Liver (tissue), 9 donors: Measurements from ENCODE around the gene NMNAT1. TPM values are rescaled to one million over a fixed set of nuclear protein-coding genes. Genes with fewer than 3 reads are reported as not detected.

Experiments used
- DNase-seq: peaks from one replicate; pipeline ENCODE4 v3.0.0-alpha.2; 2017; ENCODE audit warnings: low spot score
- H3K27ac ChIP-seq, 2 donors: one replicate each; pipeline ENCODE4 v1.7.0; 2013; ENCODE audit warnings: inconsistent platforms in 2 of 2, low read length in 2 of 2, control low read depth in 1 of 2, low read depth in 1 of 2, mild to moderate bottlenecking in 1 of 2
- H3K27me3 ChIP-seq, 4 donors: one replicate each; pipeline versions ENCODE4 v1.6.1 to v1.7.0; 2013; ENCODE audit warnings: low read length in 3 of 4, inconsistent platforms in 1 of 4, mild to moderate bottlenecking in 1 of 4, moderate library complexity in 1 of 4; ENCODE audit not compliant: control insufficient read depth in 4 of 4, insufficient read depth in 4 of 4
- H3K36me3 ChIP-seq, 4 donors: one replicate each; pipeline versions ENCODE4 v1.6.1 to v1.7.0; 2013; ENCODE audit warnings: low read length in 3 of 4, mild to moderate bottlenecking in 3 of 4, low read depth in 1 of 4, moderate library complexity in 1 of 4; ENCODE audit not compliant: control insufficient read depth in 4 of 4, insufficient read depth in 3 of 4
- H3K4me1 ChIP-seq, 4 donors: one replicate each; pipeline versions ENCODE4 v1.6.1 to v1.7.0; 2013; ENCODE audit warnings: low read length in 3 of 4, mild to moderate bottlenecking in 3 of 4, moderate library complexity in 1 of 4; ENCODE audit not compliant: control insufficient read depth in 4 of 4, insufficient read depth in 4 of 4
- H3K4me3 ChIP-seq, 3 donors: one replicate each; pipeline versions ENCODE4 v1.6.1 to v1.7.0; 2013; ENCODE audit warnings: low read length in 3 of 3, control low read depth in 1 of 3, low read depth in 1 of 3, mild to moderate bottlenecking in 1 of 3
- H3K9ac ChIP-seq, 2 donors: one replicate each; pipeline ENCODE4 v1.7.0; 2013; ENCODE audit warnings: low read length in 2 of 2, mild to moderate bottlenecking in 2 of 2, moderate library complexity in 2 of 2, control low read depth in 1 of 2, low read depth in 1 of 2
- H3K9me3 ChIP-seq, 4 donors: one replicate each; pipeline versions ENCODE4 v1.6.1 to v1.7.0; 2013; ENCODE audit warnings: low read length in 3 of 4; ENCODE audit not compliant: control insufficient read depth in 4 of 4
- EGR1 ChIP-seq, 2 donors: IDR thresholded peaks; 2 replicates each; pipeline ENCODE4 v1.6.1; 2016 to 2018; ENCODE audit warnings: antibody characterized with exemption in 2 of 2, low read depth in 2 of 2
- FOXA1 ChIP-seq: IDR thresholded peaks from 2 replicates; pipeline ENCODE4 v1.6.1; 2016; ENCODE audit warnings: antibody characterized with exemption
- FOXA2 ChIP-seq: IDR thresholded peaks from 2 replicates; pipeline ENCODE4 v1.6.1; 2016; ENCODE audit warnings: antibody characterized with exemption
- GABPA ChIP-seq, 2 donors: IDR thresholded peaks in 1 of 2; conservative IDR thresholded peaks in 1 of 2; 2 replicates each; pipeline ENCODE4 v1.6.1; 2016; ENCODE audit warnings: antibody characterized with exemption in 2 of 2, mild to moderate bottlenecking in 1 of 2, moderate library complexity in 1 of 2
- HNF4A ChIP-seq, 2 donors: conservative IDR thresholded peaks; 2 replicates each; pipeline ENCODE4 v1.6.1; 2016; ENCODE audit warnings: antibody characterized with exemption in 2 of 2, mild to moderate bottlenecking in 2 of 2
- JUND ChIP-seq, 2 donors: IDR thresholded peaks; 2 replicates each; pipeline ENCODE4 v1.6.1; 2016; ENCODE audit warnings: antibody characterized with exemption in 2 of 2
- NR2F2 ChIP-seq: IDR thresholded peaks from 2 replicates; pipeline ENCODE4 v1.6.1; 2016; ENCODE audit warnings: antibody characterized with exemption
- RXRA ChIP-seq, 2 donors: IDR thresholded peaks; 2 replicates each; pipeline ENCODE4 v1.6.1; 2017 to 2018; ENCODE audit warnings: antibody characterized with exemption in 2 of 2, mild to moderate bottlenecking in 1 of 2
- SP1 ChIP-seq: IDR thresholded peaks from 2 replicates; pipeline ENCODE4 v1.6.1; 2018; ENCODE audit warnings: antibody characterized with exemption, mild to moderate bottlenecking
- TAF1 ChIP-seq: conservative IDR thresholded peaks from 2 replicates; pipeline ENCODE4 v1.6.1; 2016; ENCODE audit warnings: antibody characterized with exemption, mild to moderate bottlenecking
- YY1 ChIP-seq: IDR thresholded peaks from 2 replicates; pipeline ENCODE4 v1.6.1; 2016; ENCODE audit warnings: antibody characterized with exemption, mild to moderate bottlenecking
- WGBS: extraction: QIAGEN DNeasy Blood & Tissue Kit; methylation state at CpG from one replicate; pipeline ENCODE4 v1.1.7; 2013; 5-methylcytosine and 5-hydroxymethylcytosine counted together
- polyA plus RNA-seq, 2 donors: library from polyadenylated mRNA; stranded (reverse) in 1 of 2; unstranded in 1 of 2; fragments of 200-250 nt in 1 of 2; fragments of >200 nt in 1 of 2; fragmentation: Nextera tagmentation in 1 of 2; extraction: Ambion mirVana in 1 of 2; gene quantifications; one replicate each; pipeline versions ENCODE4 v1.2.1 to v1.2.3, GENCODE V29; 2013 to 2015
- total RNA-seq, 2 donors: library from RNA; depleted of rRNA; stranded (reverse); fragments of >200 nt; gene quantifications; one replicate each; pipeline ENCODE4 v1.2.3, GENCODE V29; 2014
- TF ChIP-seq, protein P1 (sequence below): fragments of 150-350 bp; IDR thresholded peaks from 2 replicates; pipeline ENCODE4 v1.5.1; 2017; ENCODE audit warnings: improper control_type of control experiment, low read depth, low read length; ENCODE audit not compliant: missing input control
- TF ChIP-seq, protein P2 (sequence below): IDR thresholded peaks from 2 replicates; pipeline ENCODE4 v1.6.1; 2016; ENCODE audit warnings: antibody characterized with exemption
- TF ChIP-seq, protein P3 (sequence below): IDR thresholded peaks from 2 replicates; pipeline ENCODE4 v1.6.1; 2016; ENCODE audit warnings: antibody characterized with exemption, mild to moderate bottlenecking
- TF ChIP-seq, protein P4 (sequence below): IDR thresholded peaks from 2 replicates; pipeline ENCODE4 v1.6.1; 2016; ENCODE audit warnings: antibody characterized with exemption
- donor health status: healthy.
- donor health status: healthy.
- donor health status: healthy.
- donor health status: healthy.
- donor health status: healthy.

The NMNAT1 gene
- total and polyA plus RNA-seq, 4 donors, result 5.2 to 7.4 (median 5.6) TPM

DNA sequence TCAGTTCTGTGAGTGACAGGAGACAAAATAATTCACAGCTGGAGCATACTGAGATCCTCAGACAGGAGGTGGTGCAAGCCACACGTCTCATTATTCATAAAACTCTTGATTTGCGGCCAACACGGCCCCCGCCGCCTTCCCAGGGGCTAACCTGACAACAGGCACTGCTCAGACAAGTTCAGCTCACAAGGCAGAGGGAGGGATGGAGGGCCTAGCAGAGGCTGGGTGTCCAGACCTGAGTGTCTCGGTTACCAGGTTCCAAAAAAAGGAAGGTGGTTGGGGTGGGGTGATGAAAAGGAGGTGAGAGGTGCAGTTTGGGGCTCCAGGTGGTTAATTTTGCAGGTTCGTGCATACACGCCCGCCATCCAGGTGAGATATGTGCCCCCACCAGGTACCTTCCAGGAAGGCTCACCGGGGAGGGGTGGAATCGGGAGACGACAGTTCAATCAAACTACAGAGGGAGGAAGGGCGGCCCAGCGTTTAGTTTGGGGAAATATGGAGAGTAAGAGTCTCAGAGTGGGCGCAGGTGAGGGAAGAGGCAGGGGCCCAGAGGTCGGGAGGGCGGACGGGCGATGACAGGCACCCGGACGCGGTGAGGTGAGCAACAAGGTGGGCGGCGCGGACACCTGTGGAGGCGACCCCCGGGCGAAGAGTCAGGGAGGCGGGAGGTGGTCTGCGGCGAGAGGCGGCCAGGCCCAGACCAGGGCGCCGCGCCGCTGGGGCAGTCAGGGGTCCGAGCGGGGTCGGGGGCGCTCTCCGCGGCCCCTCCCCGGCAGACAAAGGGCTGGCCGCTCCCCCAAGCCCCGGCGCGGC, 33.8 kb upstream of the NMNAT1 start:
- WGBS, result 2% methylated on average over 47 of the region's 47 CpGs
- no peaks in the 10 kb centered on the region for H3K27me3 ChIP-seq
- DNase-seq, result peak; percentile 38
- TF ChIP-seq GABPA (IDR thresholded peaks at IDR 0.05 in 1 of 2, conservative IDR thresholded peaks at IDR 0.05 in 1 of 2) (no peak), RXRA (IDR thresholded peaks at IDR 0.05) (no peak), NR2F2 (no peak), FOXA1 (no peak), YY1 (no peak), FOXA2 (no peak), HNF4A (conservative IDR thresholded peaks at IDR 0.05) (no peak), EGR1 (IDR thresholded peaks at IDR 0.05; ENCODE audit: low read depth in 2 of 2) (no peak), JUND (IDR thresholded peaks at IDR 0.05) (no peak), TAF1 (no peak), SP1 (no peak)
- TF ChIP-seq, protein P1, sequence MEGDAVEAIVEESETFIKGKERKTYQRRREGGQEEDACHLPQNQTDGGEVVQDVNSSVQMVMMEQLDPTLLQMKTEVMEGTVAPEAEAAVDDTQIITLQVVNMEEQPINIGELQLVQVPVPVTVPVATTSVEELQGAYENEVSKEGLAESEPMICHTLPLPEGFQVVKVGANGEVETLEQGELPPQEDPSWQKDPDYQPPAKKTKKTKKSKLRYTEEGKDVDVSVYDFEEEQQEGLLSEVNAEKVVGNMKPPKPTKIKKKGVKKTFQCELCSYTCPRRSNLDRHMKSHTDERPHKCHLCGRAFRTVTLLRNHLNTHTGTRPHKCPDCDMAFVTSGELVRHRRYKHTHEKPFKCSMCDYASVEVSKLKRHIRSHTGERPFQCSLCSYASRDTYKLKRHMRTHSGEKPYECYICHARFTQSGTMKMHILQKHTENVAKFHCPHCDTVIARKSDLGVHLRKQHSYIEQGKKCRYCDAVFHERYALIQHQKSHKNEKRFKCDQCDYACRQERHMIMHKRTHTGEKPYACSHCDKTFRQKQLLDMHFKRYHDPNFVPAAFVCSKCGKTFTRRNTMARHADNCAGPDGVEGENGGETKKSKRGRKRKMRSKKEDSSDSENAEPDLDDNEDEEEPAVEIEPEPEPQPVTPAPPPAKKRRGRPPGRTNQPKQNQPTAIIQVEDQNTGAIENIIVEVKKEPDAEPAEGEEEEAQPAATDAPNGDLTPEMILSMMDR, result no peak
- TF ChIP-seq, protein P2, sequence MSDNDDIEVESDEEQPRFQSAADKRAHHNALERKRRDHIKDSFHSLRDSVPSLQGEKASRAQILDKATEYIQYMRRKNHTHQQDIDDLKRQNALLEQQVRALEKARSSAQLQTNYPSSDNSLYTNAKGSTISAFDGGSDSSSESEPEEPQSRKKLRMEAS, result no peak
- TF ChIP-seq, protein P3, sequence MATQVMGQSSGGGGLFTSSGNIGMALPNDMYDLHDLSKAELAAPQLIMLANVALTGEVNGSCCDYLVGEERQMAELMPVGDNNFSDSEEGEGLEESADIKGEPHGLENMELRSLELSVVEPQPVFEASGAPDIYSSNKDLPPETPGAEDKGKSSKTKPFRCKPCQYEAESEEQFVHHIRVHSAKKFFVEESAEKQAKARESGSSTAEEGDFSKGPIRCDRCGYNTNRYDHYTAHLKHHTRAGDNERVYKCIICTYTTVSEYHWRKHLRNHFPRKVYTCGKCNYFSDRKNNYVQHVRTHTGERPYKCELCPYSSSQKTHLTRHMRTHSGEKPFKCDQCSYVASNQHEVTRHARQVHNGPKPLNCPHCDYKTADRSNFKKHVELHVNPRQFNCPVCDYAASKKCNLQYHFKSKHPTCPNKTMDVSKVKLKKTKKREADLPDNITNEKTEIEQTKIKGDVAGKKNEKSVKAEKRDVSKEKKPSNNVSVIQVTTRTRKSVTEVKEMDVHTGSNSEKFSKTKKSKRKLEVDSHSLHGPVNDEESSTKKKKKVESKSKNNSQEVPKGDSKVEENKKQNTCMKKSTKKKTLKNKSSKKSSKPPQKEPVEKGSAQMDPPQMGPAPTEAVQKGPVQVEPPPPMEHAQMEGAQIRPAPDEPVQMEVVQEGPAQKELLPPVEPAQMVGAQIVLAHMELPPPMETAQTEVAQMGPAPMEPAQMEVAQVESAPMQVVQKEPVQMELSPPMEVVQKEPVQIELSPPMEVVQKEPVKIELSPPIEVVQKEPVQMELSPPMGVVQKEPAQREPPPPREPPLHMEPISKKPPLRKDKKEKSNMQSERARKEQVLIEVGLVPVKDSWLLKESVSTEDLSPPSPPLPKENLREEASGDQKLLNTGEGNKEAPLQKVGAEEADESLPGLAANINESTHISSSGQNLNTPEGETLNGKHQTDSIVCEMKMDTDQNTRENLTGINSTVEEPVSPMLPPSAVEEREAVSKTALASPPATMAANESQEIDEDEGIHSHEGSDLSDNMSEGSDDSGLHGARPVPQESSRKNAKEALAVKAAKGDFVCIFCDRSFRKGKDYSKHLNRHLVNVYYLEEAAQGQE, result no peak
- TF ChIP-seq, protein P4, sequence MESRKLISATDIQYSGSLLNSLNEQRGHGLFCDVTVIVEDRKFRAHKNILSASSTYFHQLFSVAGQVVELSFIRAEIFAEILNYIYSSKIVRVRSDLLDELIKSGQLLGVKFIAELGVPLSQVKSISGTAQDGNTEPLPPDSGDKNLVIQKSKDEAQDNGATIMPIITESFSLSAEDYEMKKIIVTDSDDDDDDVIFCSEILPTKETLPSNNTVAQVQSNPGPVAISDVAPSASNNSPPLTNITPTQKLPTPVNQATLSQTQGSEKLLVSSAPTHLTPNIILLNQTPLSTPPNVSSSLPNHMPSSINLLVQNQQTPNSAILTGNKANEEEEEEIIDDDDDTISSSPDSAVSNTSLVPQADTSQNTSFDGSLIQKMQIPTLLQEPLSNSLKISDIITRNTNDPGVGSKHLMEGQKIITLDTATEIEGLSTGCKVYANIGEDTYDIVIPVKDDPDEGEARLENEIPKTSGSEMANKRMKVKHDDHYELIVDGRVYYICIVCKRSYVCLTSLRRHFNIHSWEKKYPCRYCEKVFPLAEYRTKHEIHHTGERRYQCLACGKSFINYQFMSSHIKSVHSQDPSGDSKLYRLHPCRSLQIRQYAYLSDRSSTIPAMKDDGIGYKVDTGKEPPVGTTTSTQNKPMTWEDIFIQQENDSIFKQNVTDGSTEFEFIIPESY, result no peak
- H3K4me3 ChIP-seq, result peak overlapping the region; percentile 38 to 97 (median 65)
- peaks cover 3 to 29% (median 16%) of the 10 kb centered on the region in 4 donors for H3K4me1 ChIP-seq
- H3K27ac ChIP-seq, result peak overlapping the region in 1 of 2 donors; percentile 40
- peak overlapping the region; percentile 9 to 76 for H3K9ac ChIP-seq
- H3K36me3 ChIP-seq, result no peaks in the 10 kb centered on the region
- H3K9me3 ChIP-seq, result no peaks in the 10 kb centered on the region

DNA sequence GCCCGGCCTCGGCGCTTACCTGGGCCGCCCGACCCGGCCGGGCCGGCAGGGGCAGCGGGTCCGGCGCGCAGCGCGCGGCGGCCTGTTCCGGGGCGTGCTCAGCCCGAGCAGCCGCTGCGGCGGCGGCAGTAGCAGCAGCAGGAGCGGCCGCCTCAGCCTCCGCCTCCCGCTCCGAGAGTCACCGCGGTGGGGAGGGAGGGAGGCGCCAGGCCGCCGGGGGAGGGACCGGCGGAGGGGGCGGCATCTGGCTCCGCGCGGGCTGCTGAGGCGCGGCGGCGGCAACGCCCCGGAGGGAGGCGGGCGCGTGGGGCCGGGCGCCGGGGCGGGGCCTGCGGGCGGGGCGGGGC, 33.2 kb upstream of the NMNAT1 start, which contains the start of gene CTNNBIP1:
CTNNBIP1 (minus strand) TSS at position 194 of the 347 bp plus-strand sequence. CDS start 38,205 bp downstream, outside the sequence.
- Histone ChIP-seq H3K9me3 (no peaks in the 10 kb centered on the region), H3K9ac (peak within 1 kb of the TSS; percentile 52 to 88), H3K4me3 (peak within 1 kb of the TSS; percentile 65 to 97 (median 73)), H3K4me1 (peaks cover 3 to 32% (median 17%) of the 10 kb centered on the region in 4 donors), H3K27ac (peak within 1 kb of the TSS; percentile 81 to 84), H3K27me3 (no peaks in the 10 kb centered on the region), H3K36me3 (no peaks in the 10 kb centered on the region)
- TF ChIP-seq RXRA (IDR thresholded peaks at IDR 0.05) (no peak), JUND (IDR thresholded peaks at IDR 0.05) (no peak), NR2F2 (no peak), EGR1 (IDR thresholded peaks at IDR 0.05; ENCODE audit: low read depth in 2 of 2) (no peak), GABPA (IDR thresholded peaks at IDR 0.05 in 1 of 2, conservative IDR thresholded peaks at IDR 0.05 in 1 of 2) (no peak), TAF1 (no peak)
- TF ChIP-seq, protein P2, result no peak
- TF ChIP-seq, protein P4, result no peak
- TF ChIP-seq, protein P1, result no peak
- under 1% methylated on average over 55 of the region's 55 CpGs for WGBS
- DNase-seq, result no peak
